Measurements from ENCODE around the gene CDYL2. TPM values are rescaled to one million over a fixed set of nuclear protein-coding genes. Genes with fewer than 3 reads are reported as not detected.

The CDYL2 gene
- total RNA-seq, 2 donors from 2014 or later: 9.9 to 12.8 TPM

DNA sequence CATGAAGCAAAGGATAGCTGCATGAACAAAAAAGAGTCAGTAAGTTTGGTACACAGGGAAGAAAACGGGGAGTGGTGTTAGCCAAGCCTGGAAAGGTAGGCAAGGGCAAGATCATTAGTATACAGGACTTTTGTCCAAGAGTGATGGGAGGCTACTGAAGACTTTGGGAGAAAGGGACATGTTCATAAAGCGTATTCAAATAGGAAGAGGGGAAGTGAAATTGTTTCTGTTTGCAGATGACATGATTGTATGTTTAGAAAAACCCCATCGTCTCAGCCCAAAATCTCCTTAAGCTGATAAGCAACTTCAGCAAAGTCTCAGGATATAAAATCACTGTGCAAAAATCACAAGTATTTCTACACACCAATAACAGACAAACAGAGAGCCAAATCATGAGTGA lies 19.4 kb downstream of the CDYL2 start:
- Mint-ChIP-seq H3K4me1 (no peaks in the 10 kb centered on the region), H3K27me3 (ENCODE audit: insufficient read depth) (no peaks in the 10 kb centered on the region), H3K36me3 (ENCODE audit: low read depth) (peaks cover 7% of the 10 kb centered on the region), H3K9me3 (peaks cover 46% of the 10 kb centered on the region), H3K4me3 (no peak overlapping the region), H3K27ac (no peak overlapping the region)
- H3K9ac ChIP-seq (ENCODE audit: extremely low read depth, low read length, poor library complexity, severe bottlenecking): no peak overlapping the region
- 88 to 100% methylated on average over 3 of the region's 3 CpGs for WGBS, 2 experiments (ENCODE audit: insufficient coverage in 1 of 2, insufficient read length in 1 of 2)
- no peak for TF ChIP-seq CTCF (conservative IDR thresholded peaks at IDR 0.05)
- H3K9me3 ChIP-seq (ENCODE audit: control insufficient read depth, low read length): peaks cover 12% of the 10 kb centered on the region
- no peaks in the 10 kb centered on the region for H3K4me1 ChIP-seq (ENCODE audit: control insufficient read depth, insufficient read depth, low read length)
- no peak overlapping the region for H3K27ac ChIP-seq (ENCODE audit: low read depth, low read length)
- no peak overlapping the region for H3K4me3 ChIP-seq (ENCODE audit: low read length)
- no peaks in the 10 kb centered on the region for H3K27me3 ChIP-seq (ENCODE audit: control insufficient read depth, insufficient read depth, low read length, poor library complexity, severe bottlenecking)
- no peaks in the 10 kb centered on the region for H3K36me3 ChIP-seq (ENCODE audit: control insufficient read depth, insufficient read depth, low read length)
- no peak for DNase-seq

GRCh38 chr16:80778703-80779102 lies 25.7 kb downstream of the CDYL2 start:
- no peaks in the 10 kb centered on the region for H3K27me3 Mint-ChIP-seq (ENCODE audit: insufficient read depth)
- H3K27ac Mint-ChIP-seq: no peak overlapping the region
- no peak overlapping the region for H3K9ac ChIP-seq (ENCODE audit: extremely low read depth, low read length, poor library complexity, severe bottlenecking)
- H3K9me3 ChIP-seq (ENCODE audit: control insufficient read depth, low read length): peaks cover 5% of the 10 kb centered on the region
- H3K36me3 ChIP-seq (ENCODE audit: control insufficient read depth, insufficient read depth, low read length): no peaks in the 10 kb centered on the region
- no peaks in the 10 kb centered on the region for H3K27me3 ChIP-seq (ENCODE audit: control insufficient read depth, insufficient read depth, low read length, poor library complexity, severe bottlenecking)
- peaks cover 4% of the 10 kb centered on the region for H3K36me3 Mint-ChIP-seq (ENCODE audit: low read depth)
- no peak overlapping the region for H3K4me3 Mint-ChIP-seq
- 70% methylated on average over 2 of the region's 2 CpGs; no CpG with 5 or more reads in 1 of the 2 experiments for WGBS, 2 experiments (ENCODE audit: insufficient coverage in 1 of 2, insufficient read length in 1 of 2)
- H3K9me3 Mint-ChIP-seq: peaks cover 23% of the 10 kb centered on the region
- no peak for TF ChIP-seq CTCF (conservative IDR thresholded peaks at IDR 0.05)
- H3K4me1 Mint-ChIP-seq: no peaks in the 10 kb centered on the region
- no peak overlapping the region for H3K4me3 ChIP-seq (ENCODE audit: low read length)
- no peak overlapping the region for H3K27ac ChIP-seq (ENCODE audit: low read depth, low read length)
- H3K4me1 ChIP-seq (ENCODE audit: control insufficient read depth, insufficient read depth, low read length): no peaks in the 10 kb centered on the region
- DNase-seq: no peak

GRCh38 chr16:80776856-80777255 lies 27.5 kb downstream of the CDYL2 start:
- H3K27ac ChIP-seq (ENCODE audit: low read depth, low read length): no peak overlapping the region
- peaks cover 5% of the 10 kb centered on the region for H3K9me3 ChIP-seq (ENCODE audit: control insufficient read depth, low read length)
- H3K27me3 ChIP-seq (ENCODE audit: control insufficient read depth, insufficient read depth, low read length, poor library complexity, severe bottlenecking): no peaks in the 10 kb centered on the region
- no peak overlapping the region for H3K4me3 ChIP-seq (ENCODE audit: low read length)
- Mint-ChIP-seq H3K4me3 (no peak overlapping the region), H3K4me1 (no peaks in the 10 kb centered on the region), H3K36me3 (ENCODE audit: low read depth) (no peaks in the 10 kb centered on the region), H3K27ac (no peak overlapping the region), H3K9me3 (peaks cover 14% of the 10 kb centered on the region), H3K27me3 (ENCODE audit: insufficient read depth) (no peaks in the 10 kb centered on the region)
- no peaks in the 10 kb centered on the region for H3K4me1 ChIP-seq (ENCODE audit: control insufficient read depth, insufficient read depth, low read length)
- no peak overlapping the region for H3K9ac ChIP-seq (ENCODE audit: extremely low read depth, low read length, poor library complexity, severe bottlenecking)
- 86 to 93% methylated on average over 17 to 19 of the region's 19 CpGs for WGBS, 2 experiments (ENCODE audit: insufficient coverage in 1 of 2, insufficient read length in 1 of 2)
- no peak for TF ChIP-seq CTCF (conservative IDR thresholded peaks at IDR 0.05)
- no peaks in the 10 kb centered on the region for H3K36me3 ChIP-seq (ENCODE audit: control insufficient read depth, insufficient read depth, low read length)
- DNase-seq: no peak

All from endodermal cell (in vitro differentiated cells).